A549 (cell line): ENCODE measurements around the gene MRPL19. TPM values are rescaled to one million over a fixed set of nuclear protein-coding genes. Genes with fewer than 3 reads are reported as not detected.
A peak's percentile ranks its signal among the peaks of the same experiment; 100 is the strongest.

ENCODE experiments used
- ATAC-seq, 2 experiments: fragments of 200-7000 bp in 1 of 2; fragments of >200 bp in 1 of 2; cut with Nextera tagmentation in 1 of 2; cut with Tn5 transposase in 1 of 2; 3 replicates each; pipeline versions ENCODE4 v1.8.0 to v1.9.1; 2018 to 2020; ENCODE audit warnings: mild to moderate bottlenecking in 1 of 2, moderate library complexity in 1 of 2
- CTCF ChIA-PET: fragments of 300-600 bp; sonication (Branson Sonifier 250); formaldehyde crosslinking; extraction: SDS; loops from one replicate; lab custom pipeline; 2021; ENCODE audit warnings: antibody characterized with exemption, inconsistent platforms; lab: Yijun Ruan, JAX
- POLR2A ChIA-PET: fragments of 350-600 bp; formaldehyde crosslinking; extraction: SDS; loops from one replicate; lab custom pipeline; 2021; ENCODE audit warnings: antibody characterized with exemption, inconsistent platforms; lab: Yijun Ruan, JAX
- DNase-seq, 2 experiments: peaks; one replicate each; pipeline versions ENCODE4 v3.0.0 to v3.0.0-alpha.2; 2011 to 2016; ENCODE audit warnings: low read depth in 1 of 2, low spot score in 1 of 2
- FAIRE-seq: peaks from 2 replicates; lab custom pipeline; 2011; peaks lifted over from hg19 to GRCh38; lab: Jason Lieb, UNC
- H3K27ac ChIP-seq, 2 experiments: fragments of >200 bp; sonication (Bioruptor Twin); formaldehyde crosslinking; 3 replicates each; pipeline ENCODE4 v1.5.1; 2016 to 2017
- H3K4me1 ChIP-seq: fragments of >200 bp; sonication (Bioruptor Twin); formaldehyde crosslinking; 3 replicates; pipeline ENCODE4 v1.6.1; 2016
- H3K4me2 ChIP-seq: fragments of >200 bp; sonication (Bioruptor Twin); formaldehyde crosslinking; 3 replicates; pipeline ENCODE4 v1.6.1; 2016
- H3K4me3 ChIP-seq: fragments of >200 bp; sonication (Bioruptor Twin); formaldehyde crosslinking; 3 replicates; pipeline ENCODE4 v1.5.1; 2016
- H3K9me3 ChIP-seq: fragments of >200 bp; sonication (Bioruptor Twin); formaldehyde crosslinking; 3 replicates; pipeline ENCODE4 v1.6.1; 2016
- BHLHE40 ChIP-seq: IDR thresholded peaks from 2 replicates; pipeline ENCODE4 v1.6.1; 2012; ENCODE audit warnings: low read depth, low read length, inconsistent platforms
- CBX2 ChIP-seq: fragments of 200-600 bp; sonication (generic); IDR thresholded peaks from 2 replicates; pipeline ENCODE4 v1.6.1; 2016; ENCODE audit warnings: low read depth, mild to moderate bottlenecking, borderline replicate concordance
- CHD2 ChIP-seq: fragments of 150-350 bp; IDR thresholded peaks from 2 replicates; pipeline ENCODE4 v1.6.1; 2014; ENCODE audit warnings: low read length; ENCODE audit not compliant: partially characterized antibody
- E2F6 ChIP-seq: IDR thresholded peaks from 2 replicates; pipeline ENCODE4 v1.6.1; 2012; ENCODE audit warnings: low read depth, borderline replicate concordance
- EHMT2 ChIP-seq: fragments of 200-600 bp; sonication (generic); IDR thresholded peaks from 2 replicates; pipeline ENCODE4 v1.6.1; 2016; ENCODE audit warnings: antibody characterized with exemption, low read depth, mild to moderate bottlenecking, moderate library complexity
- HMGXB4 ChIP-seq: fragments of 250-450 bp; sonication (Bioruptor Pico); IDR thresholded peaks from 2 replicates; pipeline ENCODE4 v1.5.0; 2021; ENCODE audit warnings: mild to moderate bottlenecking, moderate library complexity, borderline replicate concordance
- HOXA7 ChIP-seq: fragments of 250-450 bp; sonication (Bioruptor Pico); IDR thresholded peaks from 2 replicates; pipeline ENCODE4 v1.5.0; 2020; ENCODE audit warnings: mild to moderate bottlenecking, moderate library complexity
- KDM1A ChIP-seq: fragments of 200-600 bp; sonication (generic); IDR thresholded peaks from 2 replicates; pipeline ENCODE4 v1.6.1; 2016; ENCODE audit warnings: low read depth, mild to moderate bottlenecking
- KDM5A ChIP-seq: fragments of 200-600 bp; sonication (generic); IDR thresholded peaks from 2 replicates; pipeline ENCODE4 v1.6.1; 2016; ENCODE audit warnings: antibody characterized with exemption, mild to moderate bottlenecking
- MAZ ChIP-seq: fragments of 150-350 bp; IDR thresholded peaks from 2 replicates; pipeline ENCODE4 v1.6.1; 2014; ENCODE audit warnings: antibody characterized with exemption, low read depth, low read length, borderline replicate concordance
- NFE2L2 ChIP-seq: fragments of 150-350 bp; conservative IDR thresholded peaks from 2 replicates; pipeline ENCODE4 v1.6.1; 2014; ENCODE audit warnings: low read length
- NR3C1 ChIP-seq: fragments of >200 bp; sonication (Bioruptor Twin); formaldehyde crosslinking; IDR thresholded peaks from 3 replicates; pipeline ENCODE4 v1.6.1; 2017
- REST ChIP-seq: fragments of 200-600 bp; sonication (generic); IDR thresholded peaks from 2 replicates; pipeline ENCODE4 v1.6.1; 2016; ENCODE audit warnings: antibody characterized with exemption, mild to moderate bottlenecking, moderate library complexity
- SMC3 ChIP-seq: fragments of >200 bp; sonication (Bioruptor Twin); formaldehyde crosslinking; IDR thresholded peaks from 3 replicates; pipeline ENCODE4 v1.6.1; 2018; ENCODE audit warnings: inconsistent platforms
- WGBS: methylation state at CpG from one replicate; pipeline ENCODE4 v1.1.6; 2017; ENCODE audit errors: missing lambda C conversion rate; 5-methylcytosine and 5-hydroxymethylcytosine counted together
- polyA plus RNA-seq, 4 experiments: library from polyadenylated mRNA; depleted of rRNA in 3 of 4; stranded (reverse); fragments of >200 nt; fragmentation: RNase III in 1 of 4; extraction: RNeasy Plus Mini Kit Qiagen cat#74134 plus additional on column Dnase treatment in 1 of 4; gene quantifications; 2 replicates in 3 of 4; 3 replicates in 1 of 4; pipeline ENCODE4 v1.2.3, GENCODE V29; 2011 to 2017
- TF ChIP-seq, protein P1 (sequence below): fragments of >200 bp; sonication (Bioruptor Twin); formaldehyde crosslinking; IDR thresholded peaks from 3 replicates; pipeline ENCODE4 v1.6.1; 2016
- TF ChIP-seq, protein P2 (sequence below): IDR thresholded peaks from 2 replicates; pipeline ENCODE4 v1.6.1; 2012

The MRPL19 gene
- polyA plus RNA-seq, 2 of the 4 experiments (the other 2 are of a cell fraction) = 70.5 to 147 TPM

- FAIRE-seq (no peak), DNase-seq (no peak), ATAC-seq (no peak)
- ChIA-PET CTCF (interaction anchor here (0.7 to 3.6 kb wide), 22 partner anchors 9 to 512 kb away, joined by 3 to 139 read pairs (median 13); partner anchors contain the start of gene EVA1A), POLR2A (no interaction called here)
- no peak overlapping the region for H3K4me3 ChIP-seq
- no peak overlapping the region for H3K4me2 ChIP-seq
- no peak overlapping the region for H3K27ac ChIP-seq
- TF ChIP-seq CBX2 = no peak
- no peak for TF ChIP-seq REST
- no peak for TF ChIP-seq SMC3
- TF ChIP-seq HMGXB4 = no peak
- TF ChIP-seq KDM5A = no peak
- no peak for TF ChIP-seq BHLHE40
- TF ChIP-seq NR3C1 = no peak
- TF ChIP-seq, protein P1, sequence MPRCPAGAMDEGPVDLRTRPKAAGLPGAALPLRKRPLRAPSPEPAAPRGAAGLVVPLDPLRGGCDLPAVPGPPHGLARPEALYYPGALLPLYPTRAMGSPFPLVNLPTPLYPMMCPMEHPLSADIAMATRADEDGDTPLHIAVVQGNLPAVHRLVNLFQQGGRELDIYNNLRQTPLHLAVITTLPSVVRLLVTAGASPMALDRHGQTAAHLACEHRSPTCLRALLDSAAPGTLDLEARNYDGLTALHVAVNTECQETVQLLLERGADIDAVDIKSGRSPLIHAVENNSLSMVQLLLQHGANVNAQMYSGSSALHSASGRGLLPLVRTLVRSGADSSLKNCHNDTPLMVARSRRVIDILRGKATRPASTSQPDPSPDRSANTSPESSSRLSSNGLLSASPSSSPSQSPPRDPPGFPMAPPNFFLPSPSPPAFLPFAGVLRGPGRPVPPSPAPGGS = no peak
- TF ChIP-seq, protein P2, sequence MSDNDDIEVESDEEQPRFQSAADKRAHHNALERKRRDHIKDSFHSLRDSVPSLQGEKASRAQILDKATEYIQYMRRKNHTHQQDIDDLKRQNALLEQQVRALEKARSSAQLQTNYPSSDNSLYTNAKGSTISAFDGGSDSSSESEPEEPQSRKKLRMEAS = no peak
- TF ChIP-seq NFE2L2 = no peak
- TF ChIP-seq KDM1A = no peak
- TF ChIP-seq EHMT2 = no peak
- TF ChIP-seq CHD2 = no peak
- TF ChIP-seq MAZ = no peak
- no peak for TF ChIP-seq E2F6
- WGBS = 21% methylated on average over 4 of the region's 4 CpGs
- no peaks in the 10 kb centered on the region for H3K9me3 ChIP-seq
- peaks cover 21% of the 10 kb centered on the region for H3K4me1 ChIP-seq
Observed at GRCh38 chr2:75610671-75611070, 35.9 kb upstream of the MRPL19 start.

DNA sequence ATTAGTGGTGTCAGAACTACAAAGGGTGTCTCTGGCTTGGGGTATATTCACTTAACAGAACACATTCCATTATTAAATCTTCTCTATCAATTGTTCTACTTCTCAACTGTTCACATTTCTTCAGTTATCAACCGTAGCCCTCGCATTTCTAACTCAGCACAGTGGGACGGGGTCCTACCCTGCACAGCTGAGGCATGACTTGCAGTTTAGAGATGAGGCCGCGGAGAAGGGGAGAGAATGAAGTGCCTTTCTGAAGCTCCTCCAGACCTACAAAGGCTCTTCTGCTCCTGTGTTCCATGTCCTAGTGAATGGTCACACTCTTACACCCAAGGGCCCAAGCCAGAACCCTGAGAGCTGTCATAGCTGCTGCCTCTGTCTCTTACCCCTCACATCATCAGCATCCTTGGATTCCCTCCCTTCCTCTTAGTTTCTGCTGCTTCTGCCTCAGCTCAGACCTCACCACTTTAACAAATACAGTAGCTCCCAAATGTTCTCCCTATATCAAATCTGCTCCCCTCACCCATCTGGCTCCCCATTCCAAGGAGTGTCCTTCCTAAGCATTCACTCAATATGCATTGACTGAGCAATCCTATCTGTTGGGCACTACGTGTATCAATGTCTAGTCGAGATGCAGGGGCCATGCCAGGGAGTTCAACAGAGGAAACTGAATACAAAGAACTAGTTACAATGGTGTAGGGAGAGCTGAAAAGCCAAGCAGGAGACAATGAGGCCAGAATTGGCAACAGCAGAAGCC, 34.3 kb upstream of the MRPL19 start:
- TF ChIP-seq HOXA7 (no peak), NFE2L2 (peak; percentile 70)
- WGBS = 42% methylated on average over 7 of the region's 7 CpGs
- Histone ChIP-seq H3K4me1 (peaks cover 8% of the 10 kb centered on the region; the same call in 2 of the 3 replicates), H3K4me2 (no peak overlapping the region), H3K27ac (no peak overlapping the region), H3K9me3 (no peaks in the 10 kb centered on the region), H3K4me3 (no peak overlapping the region)
- ChIA-PET POLR2A (no interaction called here), CTCF (interaction anchor here (1.1 to 5.1 kb wide), 7 partner anchors 10 to 693 kb away, joined by 3 to 66 read pairs (median 8); partner anchors contain the start of gene TACR1)
- DNase-seq (no peak), FAIRE-seq (no peak), ATAC-seq (no peak)
